ENCODE results near the gene ZNF511.

Gene ZNF511

DNA sequence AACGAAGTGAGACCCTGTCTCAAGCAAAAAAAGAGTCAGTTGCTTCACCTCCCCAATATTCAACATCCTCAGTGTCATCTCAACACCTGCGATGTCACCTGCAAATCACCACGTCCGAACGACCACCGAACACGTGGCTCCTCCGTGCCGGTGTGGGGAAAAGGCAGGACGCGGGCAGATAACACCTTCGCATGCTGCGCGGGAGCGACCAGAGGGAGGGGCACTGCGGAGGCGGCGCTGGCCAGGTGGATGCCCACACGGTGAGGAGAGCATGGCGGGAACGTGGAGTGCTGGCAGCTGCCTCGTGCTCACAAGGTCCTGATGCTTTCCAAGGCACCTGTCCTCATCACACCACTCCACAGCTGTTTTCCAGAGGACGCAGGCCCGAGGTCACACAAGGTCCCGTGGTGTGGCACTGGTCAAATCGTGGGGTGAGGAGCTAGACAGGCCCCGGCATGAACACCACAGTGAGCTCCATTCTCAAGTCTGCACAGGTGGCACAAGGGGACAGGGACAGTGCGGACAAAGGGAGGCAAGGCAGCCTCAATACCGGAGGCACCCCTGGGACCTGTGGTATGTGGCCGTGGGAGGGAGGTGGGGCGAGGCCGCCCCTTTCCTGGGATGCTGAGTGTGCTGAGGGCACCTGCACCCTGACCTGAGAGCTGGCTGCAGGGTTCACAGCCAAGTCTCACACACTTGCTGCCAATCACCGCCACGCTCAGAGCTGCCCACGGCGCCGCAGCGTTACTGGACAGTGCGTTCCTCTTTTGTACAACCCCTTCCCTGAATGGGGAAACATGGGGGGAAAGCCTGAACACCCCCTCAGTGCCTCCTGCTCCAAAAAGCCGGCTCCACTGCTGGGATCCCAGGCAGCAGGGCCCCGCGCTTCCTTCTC is 13.0 kb upstream of the ZNF511 start:
- Histone ChIP-seq H3K4me3 (ENCODE audit: low read depth, low read length) (no peak overlapping the region), H3K4me1 (ENCODE audit: control insufficient read depth, insufficient read depth, low read length) (no peaks in the 10 kb centered on the region), H3K27ac (ENCODE audit: extremely low read depth, low read depth, low read length) (no peak overlapping the region), H3K36me3 (ENCODE audit: control insufficient read depth in 2 of 2, insufficient read depth in 1 of 2, low read length in 2 of 2) (peaks cover 24 to 90% of the 10 kb centered on the region in 2 experiments; a peak in 2 of 3 replicates), H3K9me3 (ENCODE audit: control insufficient read depth, insufficient read depth, low read depth, low read length) (no peaks in the 10 kb centered on the region)
- ChIA-PET CTCF (interaction anchor here (0.7 to 2.0 kb wide), 3 partner anchors 9 to 30 kb away, joined by 3 to 6 read pairs (median 3); no protein-coding TSS in a partner anchor), POLR2A (no interaction called here)
- TF ChIP-seq, protein P1, sequence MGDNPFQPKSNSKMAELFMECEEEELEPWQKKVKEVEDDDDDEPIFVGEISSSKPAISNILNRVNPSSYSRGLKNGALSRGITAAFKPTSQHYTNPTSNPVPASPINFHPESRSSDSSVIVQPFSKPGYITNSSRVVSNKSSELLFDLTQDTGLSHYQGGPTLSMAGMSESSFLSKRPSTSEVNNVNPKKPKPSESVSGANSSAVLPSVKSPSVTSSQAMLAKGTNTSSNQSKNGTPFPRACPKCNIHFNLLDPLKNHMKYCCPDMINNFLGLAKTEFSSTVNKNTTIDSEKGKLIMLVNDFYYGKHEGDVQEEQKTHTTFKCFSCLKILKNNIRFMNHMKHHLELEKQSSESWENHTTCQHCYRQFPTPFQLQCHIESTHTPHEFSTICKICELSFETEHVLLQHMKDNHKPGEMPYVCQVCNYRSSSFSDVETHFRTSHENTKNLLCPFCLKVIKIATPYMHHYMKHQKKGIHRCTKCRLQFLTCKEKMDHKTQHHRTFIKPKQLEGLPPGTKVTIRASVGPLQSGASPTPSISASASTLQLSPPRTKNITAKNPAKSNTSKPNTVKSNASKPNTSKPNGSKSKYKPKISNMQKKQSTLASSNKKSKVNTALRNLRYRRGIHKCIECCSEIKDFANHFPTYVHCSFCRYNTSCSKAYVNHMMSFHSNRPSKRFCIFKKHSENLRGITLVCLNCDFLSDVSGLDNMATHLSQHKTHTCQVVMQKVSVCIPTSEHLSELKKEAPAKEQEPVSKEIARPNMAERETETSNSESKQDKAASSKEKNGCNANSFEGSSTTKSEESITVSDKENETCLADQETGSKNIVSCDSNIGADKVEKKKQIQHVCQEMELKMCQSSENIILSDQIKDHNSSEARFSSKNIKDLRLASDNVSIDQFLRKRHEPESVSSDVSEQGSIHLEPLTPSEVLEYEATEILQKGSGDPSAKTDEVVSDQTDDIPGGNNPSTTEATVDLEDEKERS (tag by site-specific recombination; IDR thresholded peaks at IDR 0.05) = no peak
- TF ChIP-seq, protein P2, sequence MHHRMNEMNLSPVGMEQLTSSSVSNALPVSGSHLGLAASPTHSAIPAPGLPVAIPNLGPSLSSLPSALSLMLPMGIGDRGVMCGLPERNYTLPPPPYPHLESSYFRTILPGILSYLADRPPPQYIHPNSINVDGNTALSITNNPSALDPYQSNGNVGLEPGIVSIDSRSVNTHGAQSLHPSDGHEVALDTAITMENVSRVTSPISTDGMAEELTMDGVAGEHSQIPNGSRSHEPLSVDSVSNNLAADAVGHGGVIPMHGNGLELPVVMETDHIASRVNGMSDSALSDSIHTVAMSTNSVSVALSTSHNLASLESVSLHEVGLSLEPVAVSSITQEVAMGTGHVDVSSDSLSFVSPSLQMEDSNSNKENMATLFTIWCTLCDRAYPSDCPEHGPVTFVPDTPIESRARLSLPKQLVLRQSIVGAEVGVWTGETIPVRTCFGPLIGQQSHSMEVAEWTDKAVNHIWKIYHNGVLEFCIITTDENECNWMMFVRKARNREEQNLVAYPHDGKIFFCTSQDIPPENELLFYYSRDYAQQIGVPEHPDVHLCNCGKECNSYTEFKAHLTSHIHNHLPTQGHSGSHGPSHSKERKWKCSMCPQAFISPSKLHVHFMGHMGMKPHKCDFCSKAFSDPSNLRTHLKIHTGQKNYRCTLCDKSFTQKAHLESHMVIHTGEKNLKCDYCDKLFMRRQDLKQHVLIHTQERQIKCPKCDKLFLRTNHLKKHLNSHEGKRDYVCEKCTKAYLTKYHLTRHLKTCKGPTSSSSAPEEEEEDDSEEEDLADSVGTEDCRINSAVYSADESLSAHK (tag by site-specific recombination; IDR thresholded peaks at IDR 0.05) = no peak
- TF ChIP-seq ZNF571 (tag by site-specific recombination; IDR thresholded peaks at IDR 0.05) (no peak), ZEB2 (tag by site-specific recombination; IDR thresholded peaks at IDR 0.05) (no peak), SP7 (tag by site-specific recombination; IDR thresholded peaks at IDR 0.05) (no peak), ZNF354C (tag by site-specific recombination; IDR thresholded peaks at IDR 0.05; ENCODE audit: borderline replicate concordance, low read depth) (no peak), GLIS2 (tag by site-specific recombination; IDR thresholded peaks at IDR 0.05) (no peak)
- TF ChIP-seq, protein P3, sequence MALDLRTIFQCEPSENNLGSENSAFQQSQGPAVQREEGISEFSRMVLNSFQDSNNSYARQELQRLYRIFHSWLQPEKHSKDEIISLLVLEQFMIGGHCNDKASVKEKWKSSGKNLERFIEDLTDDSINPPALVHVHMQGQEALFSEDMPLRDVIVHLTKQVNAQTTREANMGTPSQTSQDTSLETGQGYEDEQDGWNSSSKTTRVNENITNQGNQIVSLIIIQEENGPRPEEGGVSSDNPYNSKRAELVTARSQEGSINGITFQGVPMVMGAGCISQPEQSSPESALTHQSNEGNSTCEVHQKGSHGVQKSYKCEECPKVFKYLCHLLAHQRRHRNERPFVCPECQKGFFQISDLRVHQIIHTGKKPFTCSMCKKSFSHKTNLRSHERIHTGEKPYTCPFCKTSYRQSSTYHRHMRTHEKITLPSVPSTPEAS (tag by site-specific recombination; IDR thresholded peaks at IDR 0.05) = no peak
- TF ChIP-seq, protein P4, sequence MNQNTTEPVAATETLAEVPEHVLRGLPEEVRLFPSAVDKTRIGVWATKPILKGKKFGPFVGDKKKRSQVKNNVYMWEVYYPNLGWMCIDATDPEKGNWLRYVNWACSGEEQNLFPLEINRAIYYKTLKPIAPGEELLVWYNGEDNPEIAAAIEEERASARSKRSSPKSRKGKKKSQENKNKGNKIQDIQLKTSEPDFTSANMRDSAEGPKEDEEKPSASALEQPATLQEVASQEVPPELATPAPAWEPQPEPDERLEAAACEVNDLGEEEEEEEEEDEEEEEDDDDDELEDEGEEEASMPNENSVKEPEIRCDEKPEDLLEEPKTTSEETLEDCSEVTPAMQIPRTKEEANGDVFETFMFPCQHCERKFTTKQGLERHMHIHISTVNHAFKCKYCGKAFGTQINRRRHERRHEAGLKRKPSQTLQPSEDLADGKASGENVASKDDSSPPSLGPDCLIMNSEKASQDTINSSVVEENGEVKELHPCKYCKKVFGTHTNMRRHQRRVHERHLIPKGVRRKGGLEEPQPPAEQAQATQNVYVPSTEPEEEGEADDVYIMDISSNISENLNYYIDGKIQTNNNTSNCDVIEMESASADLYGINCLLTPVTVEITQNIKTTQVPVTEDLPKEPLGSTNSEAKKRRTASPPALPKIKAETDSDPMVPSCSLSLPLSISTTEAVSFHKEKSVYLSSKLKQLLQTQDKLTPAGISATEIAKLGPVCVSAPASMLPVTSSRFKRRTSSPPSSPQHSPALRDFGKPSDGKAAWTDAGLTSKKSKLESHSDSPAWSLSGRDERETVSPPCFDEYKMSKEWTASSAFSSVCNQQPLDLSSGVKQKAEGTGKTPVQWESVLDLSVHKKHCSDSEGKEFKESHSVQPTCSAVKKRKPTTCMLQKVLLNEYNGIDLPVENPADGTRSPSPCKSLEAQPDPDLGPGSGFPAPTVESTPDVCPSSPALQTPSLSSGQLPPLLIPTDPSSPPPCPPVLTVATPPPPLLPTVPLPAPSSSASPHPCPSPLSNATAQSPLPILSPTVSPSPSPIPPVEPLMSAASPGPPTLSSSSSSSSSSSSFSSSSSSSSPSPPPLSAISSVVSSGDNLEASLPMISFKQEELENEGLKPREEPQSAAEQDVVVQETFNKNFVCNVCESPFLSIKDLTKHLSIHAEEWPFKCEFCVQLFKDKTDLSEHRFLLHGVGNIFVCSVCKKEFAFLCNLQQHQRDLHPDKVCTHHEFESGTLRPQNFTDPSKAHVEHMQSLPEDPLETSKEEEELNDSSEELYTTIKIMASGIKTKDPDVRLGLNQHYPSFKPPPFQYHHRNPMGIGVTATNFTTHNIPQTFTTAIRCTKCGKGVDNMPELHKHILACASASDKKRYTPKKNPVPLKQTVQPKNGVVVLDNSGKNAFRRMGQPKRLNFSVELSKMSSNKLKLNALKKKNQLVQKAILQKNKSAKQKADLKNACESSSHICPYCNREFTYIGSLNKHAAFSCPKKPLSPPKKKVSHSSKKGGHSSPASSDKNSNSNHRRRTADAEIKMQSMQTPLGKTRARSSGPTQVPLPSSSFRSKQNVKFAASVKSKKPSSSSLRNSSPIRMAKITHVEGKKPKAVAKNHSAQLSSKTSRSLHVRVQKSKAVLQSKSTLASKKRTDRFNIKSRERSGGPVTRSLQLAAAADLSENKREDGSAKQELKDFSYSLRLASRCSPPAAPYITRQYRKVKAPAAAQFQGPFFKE (tag by site-specific recombination; IDR thresholded peaks at IDR 0.05; ENCODE audit: borderline replicate concordance) = no peak

DNA sequence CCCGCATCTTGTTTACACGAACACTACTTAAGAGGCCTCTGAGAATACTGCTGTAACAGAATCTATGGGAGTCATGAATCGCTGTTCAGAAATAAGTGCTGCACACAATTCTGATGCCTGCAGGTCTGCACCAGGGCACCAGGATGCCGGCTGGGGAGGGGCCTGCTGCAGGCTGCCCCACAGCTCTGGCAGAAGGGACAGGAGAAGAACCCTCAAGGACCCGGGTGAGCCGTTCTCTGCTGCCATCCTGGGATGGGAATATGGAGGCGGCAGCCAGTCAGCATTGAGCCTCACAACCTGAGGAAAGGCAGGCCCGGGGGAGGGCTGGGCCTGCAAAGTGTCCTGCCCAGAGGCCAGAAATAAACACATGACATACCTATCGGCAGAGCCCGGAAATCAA is 11.2 kb upstream of the ZNF511 start:
- no peak overlapping the region for H3K4me3 ChIP-seq (ENCODE audit: low read depth, low read length)
- ChIA-PET POLR2A (no interaction called here), CTCF (no interaction called here)
- H3K4me1 ChIP-seq (ENCODE audit: control insufficient read depth, insufficient read depth, low read length) = no peaks in the 10 kb centered on the region
- no peaks in the 10 kb centered on the region for H3K9me3 ChIP-seq (ENCODE audit: control insufficient read depth, insufficient read depth, low read depth, low read length)
- no peak overlapping the region for H3K27ac ChIP-seq (ENCODE audit: extremely low read depth, low read depth, low read length)
- peaks cover 28 to 97% of the 10 kb centered on the region in 2 experiments; a peak in 2 of 3 replicates for H3K36me3 ChIP-seq (ENCODE audit: control insufficient read depth in 2 of 2, insufficient read depth in 1 of 2, low read length in 2 of 2)
- no peak for TF ChIP-seq ZBTB21 (tag by site-specific recombination; IDR thresholded peaks at IDR 0.05)
- TF ChIP-seq ZBTB7A (tag by site-specific recombination; IDR thresholded peaks at IDR 0.05; ENCODE audit: low read depth) = no peak
- no peak for TF ChIP-seq WT1 (tag by site-specific recombination; IDR thresholded peaks at IDR 0.05)

Data from HEK293 (cell line).